Retinal pigment epithelial cell (primary cell): Measurements from ENCODE around the gene PLBD1.

Experiments
- DNase-seq: peaks from one replicate; pipeline ENCODE4 v3.0.0-alpha.2; 2010; ENCODE audit warnings: low read depth
- H3K4me3 ChIP-seq: 2 replicates; pipeline ENCODE4 v1.5.1; 2011; ENCODE audit warnings: mild to moderate bottlenecking, low read length, control low read depth, moderate library complexity
- CTCF ChIP-seq: conservative IDR thresholded peaks from 2 replicates; pipeline ENCODE4 v1.5.1; 2011; ENCODE audit warnings: low read depth, low read length, control low read depth, inconsistent platforms

The PLBD1 gene

DNA sequence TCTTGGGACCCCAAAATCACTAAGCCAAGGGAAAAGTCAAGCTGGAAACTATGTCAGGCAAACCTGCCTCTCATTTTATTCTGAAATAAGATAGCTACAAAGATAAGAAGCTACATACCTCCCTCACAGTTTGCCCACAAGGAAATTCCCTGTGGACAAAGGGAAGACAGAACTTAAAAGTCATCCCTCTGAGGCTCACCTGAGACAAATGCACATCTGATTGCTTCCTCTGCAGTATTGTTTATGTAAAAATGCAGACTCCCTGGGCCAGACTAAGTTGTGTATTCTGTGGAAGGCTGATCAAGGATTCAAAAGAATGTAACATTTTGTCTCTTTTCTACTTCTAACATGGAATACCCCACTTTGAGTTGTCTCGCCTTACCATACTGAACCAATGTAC lies 2.5 kb upstream of the PLBD1 start:
- no peak for TF ChIP-seq CTCF
- no peak overlapping the region for H3K4me3 ChIP-seq
- no peak for DNase-seq

DNA sequence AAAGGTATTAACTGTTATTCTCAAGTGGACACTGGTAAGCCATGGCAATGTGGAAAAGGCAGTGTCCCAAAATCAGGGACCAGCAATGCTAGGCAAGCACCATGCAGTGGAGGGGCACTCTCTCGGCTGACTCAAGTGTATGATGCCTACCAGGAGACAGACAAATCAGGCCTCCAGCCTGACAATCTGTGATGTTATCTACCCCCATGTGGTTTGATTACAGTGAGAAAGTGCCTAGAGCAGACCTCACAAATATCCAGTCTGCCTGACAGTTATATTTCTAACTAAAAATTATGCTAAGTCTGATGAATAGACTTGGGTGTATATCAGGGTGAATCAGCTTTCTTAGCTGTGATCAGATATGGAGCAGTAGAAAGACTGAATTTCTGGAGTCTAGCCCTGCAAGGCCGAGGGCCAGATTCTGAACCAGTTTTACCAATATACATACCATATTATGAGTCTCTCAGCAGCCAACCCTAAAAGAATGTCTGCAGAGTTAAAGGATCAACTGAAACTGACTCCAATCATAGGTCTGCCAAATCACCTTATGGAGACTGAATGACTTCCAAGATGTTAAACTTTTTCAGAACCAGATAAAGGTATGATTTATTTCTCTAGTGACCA lies 3.2 kb downstream of the PLBD1 start:
- no peak overlapping the region for H3K4me3 ChIP-seq
- DNase-seq = no peak
- TF ChIP-seq CTCF = no peak

DNA sequence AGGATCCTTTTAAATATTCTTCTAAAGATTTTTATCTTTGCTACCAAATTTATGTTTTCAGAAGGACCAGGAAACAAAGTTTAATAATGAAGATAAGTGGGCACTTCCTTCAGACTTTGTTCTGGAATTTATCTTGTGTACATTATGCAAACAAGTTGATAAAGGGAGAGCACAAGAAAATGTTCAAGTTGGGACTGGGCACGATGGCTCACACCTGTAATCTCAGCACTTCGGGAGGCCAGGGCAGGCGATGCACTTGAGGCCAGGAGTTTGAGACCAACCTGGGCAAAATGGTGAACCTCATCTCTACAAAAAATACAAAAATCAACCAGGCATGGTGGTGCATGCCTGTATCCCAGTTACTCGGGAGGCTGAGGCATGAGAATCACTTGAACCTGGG lies 4.6 kb downstream of the PLBD1 start:
- no peak overlapping the region for H3K4me3 ChIP-seq
- DNase-seq = no peak
- TF ChIP-seq CTCF = no peak

DNA sequence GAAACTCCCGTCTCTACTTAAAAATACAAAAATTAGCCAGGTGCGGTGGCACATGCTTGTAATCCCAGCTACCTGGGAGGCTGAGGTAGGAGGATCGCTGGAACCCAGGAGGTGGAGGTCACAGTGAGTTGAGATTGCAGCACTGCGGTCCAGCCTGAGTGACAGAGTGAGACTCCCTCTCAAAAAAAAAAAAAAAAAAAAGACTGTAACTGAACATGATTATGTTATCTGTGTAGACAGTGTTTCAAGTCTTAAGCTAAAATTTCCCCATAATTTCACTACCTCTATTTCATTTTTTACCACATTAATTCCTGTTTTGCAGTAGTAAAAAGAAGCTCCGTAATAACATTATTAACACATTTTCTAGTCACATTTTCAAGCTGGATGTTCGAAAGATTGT lies 5.4 kb downstream of the PLBD1 start:
- no peak for DNase-seq
- TF ChIP-seq CTCF = no peak
- H3K4me3 ChIP-seq = no peak overlapping the region

DNA sequence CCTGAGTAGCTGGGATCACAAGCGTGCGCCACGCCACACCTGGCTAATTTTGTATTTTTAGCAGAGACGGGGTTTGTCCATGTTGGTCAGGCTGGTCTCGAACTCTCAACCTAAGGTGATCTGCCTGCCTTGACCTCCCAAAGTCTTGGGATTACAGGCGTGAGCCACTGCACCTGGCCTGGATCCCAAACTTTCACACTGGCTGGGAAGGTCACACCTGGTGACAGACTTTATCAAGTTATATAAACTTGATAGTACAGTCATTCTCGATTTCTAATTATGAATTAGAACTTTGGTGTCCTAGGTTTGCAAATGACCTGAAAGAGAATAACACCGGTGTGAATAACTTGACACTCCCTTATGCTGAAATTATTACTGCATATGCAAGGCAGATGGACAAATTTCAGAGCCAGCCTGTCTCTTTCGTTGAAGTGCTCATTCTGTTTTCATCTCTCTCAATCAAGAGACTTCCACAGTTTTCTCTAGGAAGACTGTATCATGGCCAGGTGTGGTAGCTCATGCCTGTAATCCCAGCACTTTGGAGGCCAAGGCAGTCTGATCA lies 5.9 kb downstream of the PLBD1 start:
- TF ChIP-seq CTCF = no peak
- no peak for DNase-seq
- H3K4me3 ChIP-seq = no peak overlapping the region

DNA sequence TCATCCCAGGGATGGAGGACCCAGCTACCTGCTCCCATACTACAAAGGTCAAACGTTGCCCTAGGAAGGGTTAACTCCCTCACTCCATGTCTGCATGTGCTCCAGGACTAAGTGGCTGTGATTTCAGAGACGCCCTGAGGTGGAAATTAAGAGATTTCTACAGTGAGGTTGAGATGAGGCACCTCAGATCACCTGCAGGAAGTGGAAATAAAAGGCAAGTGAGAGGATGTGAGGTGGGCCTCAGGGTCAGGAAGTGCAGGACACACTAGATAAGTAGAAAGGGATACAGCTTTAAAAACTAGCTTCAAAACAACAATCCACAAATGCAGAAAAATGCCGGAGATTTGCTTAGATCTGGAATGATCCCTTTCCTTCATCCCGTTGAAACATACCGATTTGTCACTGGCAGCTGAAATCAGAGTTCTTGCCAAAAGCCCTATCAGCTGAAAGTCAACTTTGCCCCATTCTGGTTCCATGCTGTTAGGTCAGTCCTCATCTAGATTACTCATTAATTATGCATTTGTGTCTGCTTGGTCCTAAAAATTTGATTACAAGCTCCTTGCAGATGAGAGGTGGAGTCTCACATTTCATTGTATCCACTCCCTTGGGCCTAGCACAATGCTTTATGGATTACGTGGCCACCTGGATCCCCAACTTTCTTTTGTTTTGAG lies 6.6 kb downstream of the PLBD1 start:
- DNase-seq = no peak
- no peak overlapping the region for H3K4me3 ChIP-seq
- TF ChIP-seq CTCF = no peak

DNA sequence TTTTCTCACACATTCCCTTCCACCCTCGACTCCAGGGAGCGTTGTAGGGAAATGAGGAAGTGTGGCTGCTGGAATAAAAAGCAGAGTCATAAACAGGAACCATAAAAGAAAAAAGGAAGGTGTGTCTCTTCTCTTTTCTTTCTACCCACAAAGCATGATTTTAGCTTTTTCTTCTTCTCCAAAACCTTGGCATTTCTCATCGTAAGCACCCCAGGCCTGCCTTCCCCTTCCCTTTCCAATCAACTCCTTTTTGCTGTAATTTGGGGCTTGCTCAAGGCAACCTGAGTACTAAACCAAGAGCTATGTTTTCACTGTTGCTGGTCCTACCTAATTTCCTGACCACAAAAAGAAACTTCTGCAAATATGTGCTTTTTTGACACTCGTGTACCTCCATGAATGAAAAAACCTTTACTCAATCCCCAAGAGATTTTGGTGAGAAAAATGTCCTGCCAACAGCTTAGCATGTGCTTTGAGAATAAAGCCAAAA lies 9.2 kb downstream of the PLBD1 start:
- no peak for TF ChIP-seq CTCF
- no peak overlapping the region for H3K4me3 ChIP-seq
- no peak for DNase-seq
